ENCODE data around the gene SLC27A1.

DNA sequence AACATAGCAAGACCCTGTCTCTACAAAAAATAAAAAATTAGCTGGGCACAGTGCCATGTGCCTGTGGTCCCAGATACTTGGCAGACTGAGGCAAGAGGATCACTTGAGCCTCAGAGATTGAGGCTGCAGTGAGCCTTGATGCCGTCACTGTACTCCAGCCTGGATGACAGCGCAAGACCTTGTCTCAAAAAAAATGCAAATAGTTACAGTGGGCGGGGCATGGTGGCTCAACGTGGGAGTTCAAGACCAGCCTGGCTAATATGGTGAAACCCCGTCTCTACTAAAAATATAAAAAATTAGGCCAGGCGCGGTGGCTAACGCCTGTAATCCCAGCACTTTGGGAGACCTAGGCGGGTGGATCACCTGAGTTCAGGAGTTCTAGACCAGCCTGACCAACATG lies 49.6 kb downstream of the SLC27A1 start:
- TF ChIP-seq, protein P1, sequence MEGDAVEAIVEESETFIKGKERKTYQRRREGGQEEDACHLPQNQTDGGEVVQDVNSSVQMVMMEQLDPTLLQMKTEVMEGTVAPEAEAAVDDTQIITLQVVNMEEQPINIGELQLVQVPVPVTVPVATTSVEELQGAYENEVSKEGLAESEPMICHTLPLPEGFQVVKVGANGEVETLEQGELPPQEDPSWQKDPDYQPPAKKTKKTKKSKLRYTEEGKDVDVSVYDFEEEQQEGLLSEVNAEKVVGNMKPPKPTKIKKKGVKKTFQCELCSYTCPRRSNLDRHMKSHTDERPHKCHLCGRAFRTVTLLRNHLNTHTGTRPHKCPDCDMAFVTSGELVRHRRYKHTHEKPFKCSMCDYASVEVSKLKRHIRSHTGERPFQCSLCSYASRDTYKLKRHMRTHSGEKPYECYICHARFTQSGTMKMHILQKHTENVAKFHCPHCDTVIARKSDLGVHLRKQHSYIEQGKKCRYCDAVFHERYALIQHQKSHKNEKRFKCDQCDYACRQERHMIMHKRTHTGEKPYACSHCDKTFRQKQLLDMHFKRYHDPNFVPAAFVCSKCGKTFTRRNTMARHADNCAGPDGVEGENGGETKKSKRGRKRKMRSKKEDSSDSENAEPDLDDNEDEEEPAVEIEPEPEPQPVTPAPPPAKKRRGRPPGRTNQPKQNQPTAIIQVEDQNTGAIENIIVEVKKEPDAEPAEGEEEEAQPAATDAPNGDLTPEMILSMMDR (conservative IDR thresholded peaks at IDR 0.05; ENCODE audit: low read depth in 2 of 2) = no peak
- TF ChIP-seq ZNF331 (CRISPR knock-in tag; IDR thresholded peaks at IDR 0.05; ENCODE audit: low read depth) (no peak), POLR2AphosphoS5 (IDR thresholded peaks at IDR 0.05; ENCODE audit: low read depth) (no peak), EZH2 (IDR thresholded peaks at IDR 0.05; ENCODE audit: low read depth, unreplicated experiment) (no peak), EZH2phosphoT487 (IDR thresholded peaks at IDR 0.05; ENCODE audit: unreplicated experiment) (no peak), JUNB (IDR thresholded peaks at IDR 0.05; ENCODE audit: unreplicated experiment) (no peak)
- TF ChIP-seq, protein P2, sequence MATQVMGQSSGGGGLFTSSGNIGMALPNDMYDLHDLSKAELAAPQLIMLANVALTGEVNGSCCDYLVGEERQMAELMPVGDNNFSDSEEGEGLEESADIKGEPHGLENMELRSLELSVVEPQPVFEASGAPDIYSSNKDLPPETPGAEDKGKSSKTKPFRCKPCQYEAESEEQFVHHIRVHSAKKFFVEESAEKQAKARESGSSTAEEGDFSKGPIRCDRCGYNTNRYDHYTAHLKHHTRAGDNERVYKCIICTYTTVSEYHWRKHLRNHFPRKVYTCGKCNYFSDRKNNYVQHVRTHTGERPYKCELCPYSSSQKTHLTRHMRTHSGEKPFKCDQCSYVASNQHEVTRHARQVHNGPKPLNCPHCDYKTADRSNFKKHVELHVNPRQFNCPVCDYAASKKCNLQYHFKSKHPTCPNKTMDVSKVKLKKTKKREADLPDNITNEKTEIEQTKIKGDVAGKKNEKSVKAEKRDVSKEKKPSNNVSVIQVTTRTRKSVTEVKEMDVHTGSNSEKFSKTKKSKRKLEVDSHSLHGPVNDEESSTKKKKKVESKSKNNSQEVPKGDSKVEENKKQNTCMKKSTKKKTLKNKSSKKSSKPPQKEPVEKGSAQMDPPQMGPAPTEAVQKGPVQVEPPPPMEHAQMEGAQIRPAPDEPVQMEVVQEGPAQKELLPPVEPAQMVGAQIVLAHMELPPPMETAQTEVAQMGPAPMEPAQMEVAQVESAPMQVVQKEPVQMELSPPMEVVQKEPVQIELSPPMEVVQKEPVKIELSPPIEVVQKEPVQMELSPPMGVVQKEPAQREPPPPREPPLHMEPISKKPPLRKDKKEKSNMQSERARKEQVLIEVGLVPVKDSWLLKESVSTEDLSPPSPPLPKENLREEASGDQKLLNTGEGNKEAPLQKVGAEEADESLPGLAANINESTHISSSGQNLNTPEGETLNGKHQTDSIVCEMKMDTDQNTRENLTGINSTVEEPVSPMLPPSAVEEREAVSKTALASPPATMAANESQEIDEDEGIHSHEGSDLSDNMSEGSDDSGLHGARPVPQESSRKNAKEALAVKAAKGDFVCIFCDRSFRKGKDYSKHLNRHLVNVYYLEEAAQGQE (IDR thresholded peaks at IDR 0.05; ENCODE audit: unreplicated experiment) = no peak
